HepG2 (cell line): ENCODE results near the gene STX1B. TPM values are rescaled to one million over a fixed set of nuclear protein-coding genes. Genes with fewer than 3 reads are reported as not detected.

Experiments
- CENPX ChIP-seq: sonication (generic); formaldehyde crosslinking; IDR thresholded peaks from 2 replicates; pipeline ENCODE4 v1.9.0; 2021; ENCODE audit warnings: mild to moderate bottlenecking, missing genetic modification reagents, moderate library complexity
- CREM ChIP-seq, 2 experiments: sonication (generic) in 1 of 2; formaldehyde crosslinking in 1 of 2; IDR thresholded peaks; 2 replicates each; pipeline versions ENCODE4 v1.4.0 to v1.6.1; 2016 to 2020; ENCODE audit warnings: antibody characterized with exemption in 1 of 2, mild to moderate bottlenecking in 1 of 2, missing genetic modification reagents in 1 of 2
- GTF3A ChIP-seq: sonication (generic); formaldehyde crosslinking; conservative IDR thresholded peaks from 2 replicates; pipeline ENCODE4 v1.4.0; 2020; ENCODE audit warnings: mild to moderate bottlenecking, missing genetic modification reagents
- NCOA5 ChIP-seq: sonication (generic); formaldehyde crosslinking; IDR thresholded peaks from 2 replicates; pipeline ENCODE4 v1.4.0; 2020; ENCODE audit warnings: missing genetic modification reagents
- NFE2L2 ChIP-seq: fragments of 150-350 bp; IDR thresholded peaks from 2 replicates; pipeline ENCODE4 v1.6.1; 2014; ENCODE audit warnings: low read length
- NR1H2 ChIP-seq: sonication (generic); formaldehyde crosslinking; IDR thresholded peaks from 2 replicates; pipeline ENCODE4 v1.8.1; 2022; ENCODE audit warnings: low read depth, missing genetic modification reagents, borderline replicate concordance
- PAWR ChIP-seq: sonication (generic); formaldehyde crosslinking; IDR thresholded peaks from 2 replicates; pipeline ENCODE4 v1.4.0; 2020; ENCODE audit warnings: missing genetic modification reagents, mild to moderate bottlenecking, borderline replicate concordance
- PHB2 ChIP-seq: fragments of 450-650 bp; IDR thresholded peaks from 2 replicates; pipeline ENCODE4 v1.6.1; 2018; ENCODE audit not compliant: partially characterized antibody
- POLR2G ChIP-seq: fragments of 200-400 bp; formaldehyde crosslinking; IDR thresholded peaks from 2 replicates; pipeline ENCODE4 v1.6.1; 2018; ENCODE audit warnings: mild to moderate bottlenecking, low read depth, low read length, moderate library complexity
- REL ChIP-seq: sonication (generic); formaldehyde crosslinking; conservative IDR thresholded peaks from 2 replicates; pipeline ENCODE4 v1.8.0; 2022; ENCODE audit warnings: mild to moderate bottlenecking, missing genetic modification reagents, moderate library complexity
- SP2 ChIP-seq: sonication (generic); formaldehyde crosslinking; IDR thresholded peaks from 2 replicates; pipeline ENCODE4 v1.5.1; 2020; ENCODE audit warnings: mild to moderate bottlenecking, missing genetic modification reagents
- ZFP90 ChIP-seq: sonication (generic); formaldehyde crosslinking; IDR thresholded peaks from 2 replicates; pipeline ENCODE4 v1.8.0; 2022; ENCODE audit warnings: missing genetic modification reagents, mild to moderate bottlenecking, inconsistent platforms, borderline replicate concordance
- ZMYM4 ChIP-seq: sonication (generic); formaldehyde crosslinking; IDR thresholded peaks from 2 replicates; pipeline ENCODE4 v1.8.1; 2023; ENCODE audit warnings: mild to moderate bottlenecking, missing genetic modification reagents
- ZNF296 ChIP-seq: sonication (generic); formaldehyde crosslinking; conservative IDR thresholded peaks from 2 replicates; pipeline ENCODE4 v1.5.0; 2020; ENCODE audit warnings: mild to moderate bottlenecking, missing genetic modification reagents
- ZNF33A ChIP-seq: sonication (generic); formaldehyde crosslinking; IDR thresholded peaks from 2 replicates; pipeline ENCODE4 v1.5.1; 2020; ENCODE audit warnings: missing genetic modification reagents, mild to moderate bottlenecking, moderate library complexity, borderline replicate concordance
- ZNF496 ChIP-seq: sonication (generic); formaldehyde crosslinking; IDR thresholded peaks from 2 replicates; pipeline ENCODE4 v1.8.1; 2023; ENCODE audit warnings: mild to moderate bottlenecking, moderate library complexity, missing genetic modification reagents; ENCODE audit not compliant: insufficient replicate concordance
- ZNF703 ChIP-seq: sonication (generic); formaldehyde crosslinking; IDR thresholded peaks from 2 replicates; pipeline ENCODE4 v1.5.1; 2020; ENCODE audit warnings: missing genetic modification reagents, mild to moderate bottlenecking, moderate library complexity, borderline replicate concordance
- ZZZ3 ChIP-seq: sonication (generic); formaldehyde crosslinking; IDR thresholded peaks from 2 replicates; pipeline ENCODE4 v1.4.0; 2020; ENCODE audit warnings: missing genetic modification reagents, mild to moderate bottlenecking, borderline replicate concordance
- polyA plus RNA-seq, 8 experiments: library from polyadenylated mRNA; depleted of rRNA in 3 of 8; stranded (reverse) in 7 of 8; unstranded in 1 of 8; fragments of >200 nt; fragmentation: Illumina TruSeq in 4 of 8; extraction: Trizol in 4 of 8; gene quantifications; 2 replicates each; pipeline versions ENCODE4 v1.2.1 to v1.2.3, GENCODE V29; 2011 to 2016; ENCODE audit warnings: low read depth in 4 of 8, missing spikeins in 1 of 8, mixed read lengths in 1 of 8; ENCODE audit not compliant: insufficient read depth in 1 of 8
- total RNA-seq, 5 experiments: library from RNA; depleted of rRNA; stranded (reverse); fragments of >200 nt; fragmentation: Illumina TruSeq; extraction: Trizol; gene quantifications; 2 replicates each; pipeline ENCODE4 v1.2.3, GENCODE V29; 2016; ENCODE audit warnings: low read depth in 1 of 5
- TF ChIP-seq, protein P1 (sequence below): sonication (generic); formaldehyde crosslinking; IDR thresholded peaks from 2 replicates; pipeline ENCODE4 v1.5.0; 2020; ENCODE audit warnings: missing genetic modification reagents
- TF ChIP-seq, protein P2 (sequence below): sonication (generic); formaldehyde crosslinking; IDR thresholded peaks from 2 replicates; pipeline ENCODE4 v1.4.0; 2020; ENCODE audit warnings: low read depth, missing genetic modification reagents
- TF ChIP-seq, protein P3 (sequence below): sonication (generic); formaldehyde crosslinking; IDR thresholded peaks from 2 replicates; pipeline ENCODE4 v1.4.0; 2020; ENCODE audit warnings: mild to moderate bottlenecking, missing genetic modification reagents

STX1B gene
- total and polyA plus RNA-seq, 2 of the 13 experiments (the other 11 are each of a cell fraction or from before 2014, with no cell fraction given), result 2.1 to 3.0 TPM

DNA sequence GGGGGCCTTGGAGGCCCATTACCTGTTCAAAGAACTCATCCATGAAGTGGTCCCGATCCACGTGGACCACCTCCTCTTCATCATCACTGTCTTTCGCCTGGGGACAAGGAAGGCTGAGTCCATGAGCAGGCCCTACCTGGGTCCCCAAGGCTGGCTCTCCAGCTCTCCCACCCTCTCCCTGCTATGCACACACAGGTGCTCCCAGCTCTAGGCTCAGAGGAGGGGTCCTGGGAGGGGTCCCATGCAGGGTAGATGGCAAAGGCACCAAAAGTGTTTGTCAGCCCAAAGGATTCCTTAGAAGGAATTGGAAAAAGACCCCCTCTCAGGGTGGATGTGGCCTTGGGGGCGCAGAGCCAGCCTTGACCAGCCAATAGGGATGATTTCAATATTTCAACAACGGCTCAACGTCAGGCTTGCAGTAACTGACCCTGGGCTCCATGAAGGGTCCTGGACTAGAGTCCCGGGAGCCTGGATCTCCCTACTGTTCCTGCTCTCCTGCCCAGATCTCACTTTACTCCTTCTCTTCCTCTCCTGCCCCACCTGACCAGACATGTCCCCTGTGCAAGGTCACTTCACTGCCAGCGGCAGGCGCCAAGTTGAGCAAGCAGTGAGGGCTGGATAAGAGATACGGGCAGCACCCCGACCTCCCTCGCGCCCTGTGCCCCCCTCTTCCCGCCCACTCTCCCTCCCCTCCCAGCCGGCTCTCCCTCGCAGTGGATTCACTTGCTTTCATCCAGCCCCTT, 8.8 kb downstream of the STX1B start (continued):
- TF ChIP-seq PHB2, result no peak
- TF ChIP-seq POLR2G, result no peak
- TF ChIP-seq PAWR (CRISPR knock-in tag), result no peak
- 0 out of 2 replicates have a peak, but pooled peaks have one; percentile 44 for TF ChIP-seq ZZZ3 (CRISPR knock-in tag)
- TF ChIP-seq, protein P1, sequence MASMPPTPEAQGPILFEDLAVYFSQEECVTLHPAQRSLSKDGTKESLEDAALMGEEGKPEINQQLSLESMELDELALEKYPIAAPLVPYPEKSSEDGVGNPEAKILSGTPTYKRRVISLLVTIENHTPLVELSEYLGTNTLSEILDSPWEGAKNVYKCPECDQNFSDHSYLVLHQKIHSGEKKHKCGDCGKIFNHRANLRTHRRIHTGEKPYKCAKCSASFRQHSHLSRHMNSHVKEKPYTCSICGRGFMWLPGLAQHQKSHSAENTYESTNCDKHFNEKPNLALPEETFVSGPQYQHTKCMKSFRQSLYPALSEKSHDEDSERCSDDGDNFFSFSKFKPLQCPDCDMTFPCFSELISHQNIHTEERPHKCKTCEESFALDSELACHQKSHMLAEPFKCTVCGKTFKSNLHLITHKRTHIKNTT, result no peak
- TF ChIP-seq, protein P2, sequence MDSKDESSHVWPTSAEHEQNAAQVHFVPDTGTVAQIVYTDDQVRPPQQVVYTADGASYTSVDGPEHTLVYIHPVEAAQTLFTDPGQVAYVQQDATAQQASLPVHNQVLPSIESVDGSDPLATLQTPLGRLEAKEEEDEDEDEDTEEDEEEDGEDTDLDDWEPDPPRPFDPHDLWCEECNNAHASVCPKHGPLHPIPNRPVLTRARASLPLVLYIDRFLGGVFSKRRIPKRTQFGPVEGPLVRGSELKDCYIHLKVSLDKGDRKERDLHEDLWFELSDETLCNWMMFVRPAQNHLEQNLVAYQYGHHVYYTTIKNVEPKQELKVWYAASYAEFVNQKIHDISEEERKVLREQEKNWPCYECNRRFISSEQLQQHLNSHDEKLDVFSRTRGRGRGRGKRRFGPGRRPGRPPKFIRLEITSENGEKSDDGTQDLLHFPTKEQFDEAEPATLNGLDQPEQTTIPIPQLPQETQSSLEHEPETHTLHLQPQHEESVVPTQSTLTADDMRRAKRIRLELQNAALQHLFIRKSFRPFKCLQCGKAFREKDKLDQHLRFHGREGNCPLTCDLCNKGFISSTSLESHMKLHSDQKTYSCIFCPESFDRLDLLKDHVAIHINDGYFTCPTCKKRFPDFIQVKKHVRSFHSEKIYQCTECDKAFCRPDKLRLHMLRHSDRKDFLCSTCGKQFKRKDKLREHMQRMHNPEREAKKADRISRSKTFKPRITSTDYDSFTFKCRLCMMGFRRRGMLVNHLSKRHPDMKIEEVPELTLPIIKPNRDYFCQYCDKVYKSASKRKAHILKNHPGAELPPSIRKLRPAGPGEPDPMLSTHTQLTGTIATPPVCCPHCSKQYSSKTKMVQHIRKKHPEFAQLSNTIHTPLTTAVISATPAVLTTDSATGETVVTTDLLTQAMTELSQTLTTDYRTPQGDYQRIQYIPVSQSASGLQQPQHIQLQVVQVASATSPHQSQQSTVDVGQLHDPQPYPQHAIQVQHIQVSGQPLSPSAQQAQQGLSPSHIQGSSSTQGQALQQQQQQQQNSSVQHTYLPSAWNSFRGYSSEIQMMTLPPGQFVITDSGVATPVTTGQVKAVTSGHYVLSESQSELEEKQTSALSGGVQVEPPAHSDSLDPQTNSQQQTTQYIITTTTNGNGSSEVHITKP (CRISPR knock-in tag), result no peak
- TF ChIP-seq REL (CRISPR knock-in tag), result no peak
- TF ChIP-seq CREM (IDR thresholded peaks at IDR 0.05), result no peak
- TF ChIP-seq CREM (CRISPR knock-in tag; IDR thresholded peaks at IDR 0.05), result no peak
- 0 out of 2 replicates have a peak, but pooled peaks have one; percentile 11 for TF ChIP-seq GTF3A (CRISPR knock-in tag)
- TF ChIP-seq ZNF33A, result no peak
- TF ChIP-seq NFE2L2, result no peak
- TF ChIP-seq ZFP90, result no peak
- TF ChIP-seq CENPX (CRISPR knock-in tag), result no peak
- TF ChIP-seq SP2 (CRISPR knock-in tag), result no peak
- no peak for TF ChIP-seq NCOA5 (CRISPR knock-in tag)
- TF ChIP-seq ZNF296, result no peak
- TF ChIP-seq NR1H2 (CRISPR knock-in tag), result no peak
- TF ChIP-seq ZNF703 (CRISPR knock-in tag), result no peak
- TF ChIP-seq ZMYM4 (CRISPR knock-in tag), result peak; percentile 69
- no peak for TF ChIP-seq ZNF496 (CRISPR knock-in tag)
- TF ChIP-seq, protein P3, sequence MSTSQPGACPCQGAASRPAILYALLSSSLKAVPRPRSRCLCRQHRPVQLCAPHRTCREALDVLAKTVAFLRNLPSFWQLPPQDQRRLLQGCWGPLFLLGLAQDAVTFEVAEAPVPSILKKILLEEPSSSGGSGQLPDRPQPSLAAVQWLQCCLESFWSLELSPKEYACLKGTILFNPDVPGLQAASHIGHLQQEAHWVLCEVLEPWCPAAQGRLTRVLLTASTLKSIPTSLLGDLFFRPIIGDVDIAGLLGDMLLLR (CRISPR knock-in tag), result no peak
